Forelimb muscle (tissue), 1 donor: Measurements from ENCODE around the gene FXYD6. TPM values are rescaled to one million over a fixed set of nuclear protein-coding genes. Genes with fewer than 3 reads are reported as not detected.
"Not testable (repeated sequence)": the region's sequence is repeated elsewhere in the genome, so short reads cannot be mapped to it uniquely, and the experiment has no call there.

Experiments used
- DNase-seq: peaks from one replicate; pipeline ENCODE4 v3.0.0-alpha.2; 2013; ENCODE audit warnings: low read depth
- polyA plus RNA-seq: library from polyadenylated mRNA; unstranded; fragments of 120-200 nt; gene quantifications from one replicate; pipeline ENCODE4 v1.2.1, GENCODE V29; 2013; ENCODE audit not compliant: insufficient read length

FXYD6 gene
- polyA plus RNA-seq, 1 donor: 192 TPM

- no peak for DNase-seq
Observed at GRCh38 chr11:117818041-117818873, 58.2 kb downstream of the FXYD6 start.

GRCh38 chr11:117817368-117818040, 59.0 kb downstream of the FXYD6 start:
- peak; percentile 66 for DNase-seq

GRCh38 chr11:117816846-117817367, 59.6 kb downstream of the FXYD6 start:
- no peak for DNase-seq

GRCh38 chr11:117816151-117816741, 60.2 kb downstream of the FXYD6 start:
- no peak for DNase-seq

GRCh38 chr11:117815262-117815803, 61.1 kb downstream of the FXYD6 start:
- DNase-seq: no peak

GRCh38 chr11:117814766-117815261, 61.6 kb downstream of the FXYD6 start:
- DNase-seq: no peak

- no peak for DNase-seq
Observed at GRCh38 chr11:117814204-117814765, 62.2 kb downstream of the FXYD6 start.

- not testable (repeated sequence) for DNase-seq
Observed at GRCh38 chr11:117810056-117810451, 66.4 kb downstream of the FXYD6 start.

- DNase-seq: no peak
Observed at GRCh38 chr11:117809236-117810055, 67.0 kb downstream of the FXYD6 start.

GRCh38 chr11:117808784-117809183, 67.7 kb downstream of the FXYD6 start:
- DNase-seq: no peak

GRCh38 chr11:117807482-117808327, 68.8 kb downstream of the FXYD6 start:
- DNase-seq: peak; percentile 58

GRCh38 chr11:117806846-117807245, 69.6 kb downstream of the FXYD6 start:
- no peak for DNase-seq

- no peak for DNase-seq
Observed at GRCh38 chr11:117805045-117805444, 71.4 kb downstream of the FXYD6 start.

GRCh38 chr11:117803896-117804295, 72.6 kb downstream of the FXYD6 start:
- DNase-seq: no peak

- DNase-seq: no peak
Observed at GRCh38 chr11:117799634-117800033, 76.8 kb downstream of the FXYD6 start.

GRCh38 chr11:117796872-117797529, 79.5 kb downstream of the FXYD6 start, which contains the start of gene DSCAML1:
DSCAML1 (minus strand) TSS chr11:117797216; CDS start chr11:117797079, 137 bp downstream.
- no peak for DNase-seq

GRCh38 chr11:117796456-117796871, 80.0 kb downstream of the FXYD6 start:
- DNase-seq: no peak

GRCh38 chr11:117795638-117796455, 80.6 kb downstream of the FXYD6 start:
- no peak for DNase-seq
